ENCODE measurements around the gene UNC45B. TPM values are rescaled to one million over a fixed set of nuclear protein-coding genes. Genes with fewer than 3 reads are reported as not detected.

The UNC45B gene
- total and polyA plus RNA-seq, 12 donors = under 0.01 to 0.27 (median 0.13) TPM; not detected in 4

DNA sequence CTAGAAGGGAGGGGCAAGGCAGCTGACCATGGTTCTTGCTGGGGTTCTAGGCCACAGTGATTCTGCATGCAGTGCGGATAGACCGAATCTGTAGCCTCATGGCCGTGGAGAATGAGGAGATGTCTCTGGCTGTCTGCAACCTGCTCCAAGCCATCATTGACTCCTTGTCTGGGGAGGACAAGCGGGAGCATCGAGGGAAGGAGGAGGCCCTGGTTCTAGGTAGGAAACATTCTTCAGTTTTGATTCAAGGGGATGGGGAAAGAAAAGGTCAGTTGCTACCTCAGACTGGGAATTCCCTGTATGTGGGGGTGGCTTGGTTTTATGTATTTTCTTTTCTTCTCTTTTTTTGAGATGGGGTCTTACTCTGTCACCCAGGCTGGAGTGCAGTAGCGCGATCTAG, 7.6 kb downstream of the UNC45B start:
- no peaks in the 10 kb centered on the region for H3K27me3 ChIP-seq
- intact Hi-C loops (cut with DNase I) = no loop called here
- H3K36me3 ChIP-seq (replicated peaks in 1 of 2) = no peaks in the 10 kb centered on the region
- H3K4me1 ChIP-seq (replicated peaks in 1 of 2) = no peaks in the 10 kb centered on the region
- no peak for TF ChIP-seq POLR2A (IDR thresholded peaks at IDR 0.05)
- TF ChIP-seq, protein P1, sequence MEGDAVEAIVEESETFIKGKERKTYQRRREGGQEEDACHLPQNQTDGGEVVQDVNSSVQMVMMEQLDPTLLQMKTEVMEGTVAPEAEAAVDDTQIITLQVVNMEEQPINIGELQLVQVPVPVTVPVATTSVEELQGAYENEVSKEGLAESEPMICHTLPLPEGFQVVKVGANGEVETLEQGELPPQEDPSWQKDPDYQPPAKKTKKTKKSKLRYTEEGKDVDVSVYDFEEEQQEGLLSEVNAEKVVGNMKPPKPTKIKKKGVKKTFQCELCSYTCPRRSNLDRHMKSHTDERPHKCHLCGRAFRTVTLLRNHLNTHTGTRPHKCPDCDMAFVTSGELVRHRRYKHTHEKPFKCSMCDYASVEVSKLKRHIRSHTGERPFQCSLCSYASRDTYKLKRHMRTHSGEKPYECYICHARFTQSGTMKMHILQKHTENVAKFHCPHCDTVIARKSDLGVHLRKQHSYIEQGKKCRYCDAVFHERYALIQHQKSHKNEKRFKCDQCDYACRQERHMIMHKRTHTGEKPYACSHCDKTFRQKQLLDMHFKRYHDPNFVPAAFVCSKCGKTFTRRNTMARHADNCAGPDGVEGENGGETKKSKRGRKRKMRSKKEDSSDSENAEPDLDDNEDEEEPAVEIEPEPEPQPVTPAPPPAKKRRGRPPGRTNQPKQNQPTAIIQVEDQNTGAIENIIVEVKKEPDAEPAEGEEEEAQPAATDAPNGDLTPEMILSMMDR (IDR thresholded peaks at IDR 0.05) = no peak
- H3K4me3 ChIP-seq = no peak overlapping the region
- DNase-seq = no peak
- no peak overlapping the region for H3K27ac ChIP-seq
- 89 to 95% (median 92%) methylated on average over 7 of the region's 7 CpGs for WGBS, 4 donors
- H3K9me3 ChIP-seq (replicated peaks in 1 of 3) = no peaks in the 10 kb centered on the region

DNA sequence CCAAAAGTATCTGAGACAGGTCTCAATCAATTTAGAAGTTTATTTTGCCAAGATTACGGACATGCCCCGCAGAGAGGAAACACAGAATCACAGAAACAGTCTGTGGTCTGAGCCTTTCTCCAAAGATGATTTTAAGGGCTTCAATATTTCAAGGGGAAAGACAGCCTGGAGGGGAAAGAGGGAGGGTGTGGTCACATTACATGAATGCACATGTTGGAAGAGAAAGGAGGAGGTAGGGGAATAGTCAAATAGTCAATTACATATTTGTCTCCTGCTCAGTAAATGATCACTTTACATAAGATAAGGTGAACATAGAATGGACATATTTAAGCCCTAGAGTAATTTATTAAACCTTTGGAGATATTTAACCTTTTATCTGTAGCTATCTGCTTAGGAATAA, 12.3 kb downstream of the UNC45B start:
- Histone ChIP-seq H3K4me3 (no peak overlapping the region), H3K36me3 (replicated peaks in 1 of 2) (no peaks in the 10 kb centered on the region), H3K27ac (no peak overlapping the region), H3K9me3 (replicated peaks in 1 of 3) (no peaks in the 10 kb centered on the region), H3K4me1 (replicated peaks in 1 of 2) (no peaks in the 10 kb centered on the region), H3K27me3 (peaks cover 7% of the 10 kb centered on the region)
- WGBS, 4 donors = 88 to 91% (median 91%) methylated on average over 2 of the region's 2 CpGs
- intact Hi-C loops (cut with DNase I) = loop anchor here in 1 of 2 donors (10.0 kb wide), 2 partner anchors 155 to 585 kb away; no protein-coding TSS in a partner anchor
- TF ChIP-seq, protein P1 (IDR thresholded peaks at IDR 0.05) = no peak
- TF ChIP-seq POLR2A (IDR thresholded peaks at IDR 0.05) = no peak
- DNase-seq = no peak

DNA sequence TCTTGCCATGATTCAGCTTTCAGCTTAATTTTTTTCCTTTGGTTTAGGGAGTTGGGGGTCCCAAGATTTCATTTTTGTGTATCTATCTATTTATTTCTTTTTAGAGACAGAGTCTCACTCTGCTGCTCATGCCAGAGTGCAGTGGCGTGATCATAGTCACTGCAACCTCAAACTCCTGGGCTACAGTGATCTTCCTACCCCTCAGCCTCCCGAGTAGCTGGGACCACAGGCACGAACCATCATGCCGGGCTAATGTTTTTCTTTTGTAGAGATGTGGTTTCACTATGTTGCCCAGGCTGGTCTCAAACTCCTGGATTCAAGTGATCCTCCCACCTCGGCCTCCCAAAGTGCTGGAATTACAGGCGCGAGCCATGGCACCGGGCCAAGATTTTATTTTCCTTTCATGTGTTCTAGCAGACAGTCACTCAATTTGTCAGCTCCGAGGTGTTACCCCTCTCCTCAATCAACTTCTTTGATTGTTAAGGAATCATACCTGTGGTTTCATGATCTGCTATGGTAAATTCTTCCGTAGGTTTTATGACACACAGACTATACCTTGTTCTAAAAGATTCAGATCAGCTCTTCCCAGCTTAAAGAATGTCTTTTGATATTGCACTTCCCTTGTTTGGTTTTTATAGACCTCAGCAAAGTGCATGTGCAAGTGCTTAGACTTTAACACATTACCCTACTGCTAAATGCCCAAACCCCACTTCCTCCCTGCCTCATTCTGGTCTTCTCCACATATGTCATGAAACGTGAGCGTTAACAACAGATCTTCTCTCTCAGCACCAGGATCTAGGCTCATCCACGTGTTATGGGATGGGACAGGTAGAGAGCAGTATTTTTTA, 13.0 kb downstream of the UNC45B start:
- Histone ChIP-seq H3K4me1 (replicated peaks in 1 of 2) (no peaks in the 10 kb centered on the region), H3K36me3 (replicated peaks in 1 of 2) (no peaks in the 10 kb centered on the region), H3K9me3 (replicated peaks in 1 of 3) (no peaks in the 10 kb centered on the region), H3K27ac (no peak overlapping the region), H3K27me3 (peaks cover 7% of the 10 kb centered on the region), H3K4me3 (no peak overlapping the region)
- WGBS, 4 donors = 75 to 82% (median 77%) methylated on average over 13 of the region's 13 CpGs
- no peak for TF ChIP-seq POLR2A (IDR thresholded peaks at IDR 0.05)
- TF ChIP-seq, protein P1 (IDR thresholded peaks at IDR 0.05) = no peak
- intact Hi-C loops (cut with DNase I) = loop anchor here in 1 of 2 donors (10.0 kb wide), 2 partner anchors 154 to 584 kb away; no protein-coding TSS in a partner anchor
- DNase-seq = no peak

DNA sequence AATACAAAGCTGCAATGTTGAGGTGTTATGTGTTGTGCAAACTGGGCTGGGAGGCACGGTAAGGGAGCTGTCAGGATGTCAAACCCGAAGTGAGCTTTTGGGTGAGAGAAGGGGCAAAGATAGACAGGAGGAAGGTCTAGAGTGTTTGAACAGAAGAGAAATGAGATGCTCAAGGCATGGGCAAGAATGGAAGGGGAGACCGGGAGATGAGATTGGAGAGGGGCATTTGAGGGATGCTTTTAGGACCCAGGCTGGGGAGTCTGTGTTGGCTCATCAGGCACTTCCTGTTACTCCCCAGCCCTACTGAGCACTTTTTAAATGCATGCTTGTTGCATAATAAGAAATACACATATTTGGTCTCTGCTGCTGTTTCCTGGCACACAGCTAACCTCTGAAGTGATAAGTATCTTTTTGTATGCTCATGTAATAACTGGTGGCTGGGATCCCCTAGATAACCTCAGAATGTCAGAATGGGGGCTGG, 13.7 kb downstream of the UNC45B start:
- H3K4me3 ChIP-seq = no peak overlapping the region
- no peaks in the 10 kb centered on the region for H3K4me1 ChIP-seq (replicated peaks in 1 of 2)
- H3K27me3 ChIP-seq = peaks cover 7% of the 10 kb centered on the region
- no peaks in the 10 kb centered on the region for H3K36me3 ChIP-seq (replicated peaks in 1 of 2)
- intact Hi-C loops (cut with DNase I) = loop anchor here in 1 of 2 donors (10.0 kb wide), 2 partner anchors 153 to 583 kb away; no protein-coding TSS in a partner anchor
- no peak for TF ChIP-seq POLR2A (IDR thresholded peaks at IDR 0.05)
- TF ChIP-seq, protein P1 (IDR thresholded peaks at IDR 0.05) = no peak
- H3K9me3 ChIP-seq (replicated peaks in 1 of 3) = no peaks in the 10 kb centered on the region
- WGBS, 4 donors = 57 to 75% (median 60%) methylated on average over 3 of the region's 3 CpGs
- no peak overlapping the region for H3K27ac ChIP-seq
- no peak for DNase-seq
